ENCODE results near the gene C1QTNF12. TPM values are rescaled to one million over a fixed set of nuclear protein-coding genes. Genes with fewer than 3 reads are reported as not detected.
"Not testable (repeated sequence)": the region's sequence is repeated elsewhere in the genome, so short reads cannot be mapped to it uniquely, and the experiment has no call there.

The C1QTNF12 gene
- total RNA-seq, 2 experiments from 2014 or later = 2.2 to 4.4 TPM

DNA sequence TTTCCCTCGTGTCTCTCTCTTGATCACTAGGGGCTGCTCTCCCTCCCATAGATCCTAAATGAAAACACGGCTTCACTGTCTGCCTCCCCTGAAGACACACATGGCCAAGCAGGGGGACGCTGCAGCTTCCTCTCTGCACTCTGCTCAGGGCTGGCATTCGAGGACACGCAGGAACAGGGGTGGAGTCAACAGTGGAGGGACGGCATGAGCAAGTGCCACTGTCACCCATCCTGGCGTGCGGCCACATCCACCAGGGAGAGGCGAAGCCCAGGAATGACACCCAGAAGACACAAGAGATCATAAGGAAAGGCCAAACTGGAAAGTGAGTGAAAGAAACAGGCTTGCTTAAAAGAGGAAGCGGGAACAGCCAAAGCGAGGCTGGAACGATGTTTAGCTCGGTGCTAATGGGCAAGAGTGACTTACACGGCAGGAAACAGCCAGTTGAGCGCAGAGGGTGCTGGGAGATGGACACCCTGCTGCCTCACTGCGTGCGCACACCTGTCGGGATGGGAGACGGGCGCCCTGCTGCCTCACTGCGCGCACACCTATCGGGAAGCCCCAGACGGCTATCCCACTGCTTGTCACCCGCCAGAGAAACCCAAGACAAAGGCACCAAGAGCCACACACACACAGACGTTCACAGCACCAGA lies 13.6 kb upstream of the C1QTNF12 start:
- Mint-ChIP-seq H3K27me3 (no peaks in the 10 kb centered on the region), H3K4me1 (peaks cover 11% of the 10 kb centered on the region), H3K36me3 (peaks cover 24% of the 10 kb centered on the region), H3K9me3 (no peaks in the 10 kb centered on the region), H3K27ac (no peak overlapping the region), H3K4me3 (no peak overlapping the region)
- no peak for ATAC-seq (ENCODE audit: low read depth)
- POLR2A ChIA-PET = no interaction called here
- no peak for DNase-seq

DNA sequence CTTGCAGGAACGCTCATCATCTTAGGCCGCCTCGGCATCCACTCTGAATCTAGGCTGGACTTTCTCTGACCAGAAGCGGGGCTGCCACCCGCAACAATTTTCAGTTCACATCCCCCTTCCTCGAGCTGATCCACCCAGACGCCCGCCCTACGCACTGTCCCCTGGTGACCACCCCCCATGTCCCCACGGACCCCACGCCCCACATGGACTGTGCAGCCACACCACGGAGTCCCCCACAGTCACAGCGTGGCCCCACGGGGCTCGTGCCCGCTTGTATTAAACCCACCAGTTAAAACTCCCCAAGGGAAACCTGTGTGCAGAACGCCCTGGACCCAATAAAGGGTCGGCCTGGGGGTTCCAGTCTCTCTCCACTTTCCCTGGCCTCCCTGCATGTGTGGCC lies 13.0 kb upstream of the C1QTNF12 start:
- no peaks in the 10 kb centered on the region for H3K9me3 Mint-ChIP-seq
- no peak overlapping the region for H3K4me3 Mint-ChIP-seq
- ATAC-seq (ENCODE audit: low read depth) = no peak
- POLR2A ChIA-PET = no interaction called here
- peaks cover 11% of the 10 kb centered on the region for H3K4me1 Mint-ChIP-seq
- DNase-seq = no peak
- peaks cover 22% of the 10 kb centered on the region for H3K36me3 Mint-ChIP-seq
- no peak overlapping the region for H3K27ac Mint-ChIP-seq
- H3K27me3 Mint-ChIP-seq = no peaks in the 10 kb centered on the region

DNA sequence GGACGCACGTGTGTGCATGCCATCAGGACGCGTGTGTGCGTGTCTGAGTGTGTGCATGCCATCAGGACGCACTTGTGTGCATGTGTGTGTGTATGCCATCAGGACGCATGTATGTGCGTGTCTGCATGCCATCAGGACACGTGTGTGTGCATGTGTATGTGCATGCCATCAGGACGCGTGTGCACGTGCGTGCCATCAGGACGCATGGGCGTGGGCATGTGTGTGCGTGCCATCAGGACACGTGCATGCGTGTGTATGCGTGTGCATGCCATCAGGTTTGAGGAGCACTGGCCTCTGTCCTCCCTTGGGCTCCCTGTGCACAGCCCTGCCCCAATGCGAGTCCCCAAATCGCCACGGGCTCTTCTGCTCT lies 12.6 kb upstream of the C1QTNF12 start:
- no peak for ATAC-seq (ENCODE audit: low read depth)
- H3K27ac Mint-ChIP-seq = no peak overlapping the region
- POLR2A ChIA-PET = no interaction called here

DNA sequence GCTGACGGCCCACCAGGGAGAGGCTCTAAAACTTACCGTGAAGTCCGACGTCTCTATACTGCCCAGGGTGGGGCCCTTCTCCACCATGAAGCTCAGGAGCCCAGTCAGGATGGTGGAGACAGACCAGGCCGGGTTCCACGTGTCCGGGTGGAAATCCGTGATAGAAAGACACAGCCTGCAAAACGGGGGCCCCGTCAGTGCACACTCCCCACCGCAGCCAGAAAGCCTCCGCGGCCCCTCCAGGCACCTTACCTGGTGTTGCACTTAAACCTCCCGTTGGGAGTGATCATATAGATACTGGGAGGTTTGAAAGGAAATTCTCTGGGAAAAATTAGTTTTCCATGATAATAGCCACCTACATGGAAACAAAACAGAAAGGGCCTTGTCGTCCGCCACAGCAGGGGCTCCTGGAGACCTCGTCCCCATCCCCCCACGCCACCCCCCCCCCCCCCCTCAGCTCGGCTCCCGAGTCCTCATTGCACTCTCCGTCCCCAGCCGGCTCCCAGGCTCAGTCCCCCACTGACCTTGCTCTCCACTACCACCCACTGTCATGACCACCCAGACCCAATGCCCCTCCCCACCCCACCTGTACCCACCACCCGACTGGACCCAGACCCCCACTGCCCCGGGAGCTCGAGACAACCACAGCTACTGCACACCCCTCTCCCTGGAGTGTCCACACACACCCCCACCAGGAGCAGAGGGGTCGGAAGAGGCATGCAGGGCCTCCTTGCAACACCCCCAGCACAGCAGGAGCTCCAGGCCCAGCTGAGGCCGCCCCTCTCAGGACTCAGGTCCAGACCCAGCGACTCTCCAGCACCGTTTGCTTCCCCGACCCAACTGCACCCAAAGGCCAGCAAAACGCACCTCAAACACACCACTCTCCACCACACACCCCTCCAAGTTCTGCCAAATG lies 10.7 kb upstream of the C1QTNF12 start:
- Mint-ChIP-seq H3K27me3 (no peaks in the 10 kb centered on the region), H3K9me3 (no peaks in the 10 kb centered on the region), H3K4me1 (peaks cover 8% of the 10 kb centered on the region), H3K4me3 (no peak overlapping the region), H3K27ac (no peak overlapping the region), H3K36me3 (peaks cover 26% of the 10 kb centered on the region)
- POLR2A ChIA-PET = no interaction called here
- no peak for DNase-seq
- ATAC-seq (ENCODE audit: low read depth) = no peak

More for the DNA sequence above, 12.6 kb upstream of the C1QTNF12 start:
- no peaks in the 10 kb centered on the region for H3K9me3 Mint-ChIP-seq
- DNase-seq = no peak
- H3K4me3 Mint-ChIP-seq = no peak overlapping the region
- peaks cover 11% of the 10 kb centered on the region for H3K4me1 Mint-ChIP-seq
- no peaks in the 10 kb centered on the region for H3K27me3 Mint-ChIP-seq
- peaks cover 22% of the 10 kb centered on the region for H3K36me3 Mint-ChIP-seq

DNA sequence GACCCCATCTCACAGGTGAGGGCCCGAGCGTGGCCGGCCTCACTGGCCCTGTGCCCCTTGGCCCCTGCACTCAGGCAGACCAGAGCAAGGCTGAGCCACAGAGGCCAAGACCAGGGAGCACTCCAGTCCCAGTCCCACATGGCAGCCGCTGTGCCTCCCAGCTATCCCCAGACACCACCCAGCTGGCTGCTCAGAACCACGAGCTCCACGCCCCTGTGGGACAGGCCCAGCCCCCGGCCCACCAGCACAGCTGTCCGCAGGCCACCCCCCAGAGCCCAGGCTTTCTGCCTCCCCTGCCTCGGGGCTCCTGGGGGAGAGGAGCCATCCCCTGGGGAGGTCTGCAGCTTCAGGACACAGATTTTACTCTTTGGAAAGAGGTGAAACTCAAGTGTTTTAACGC lies 9.1 kb upstream of the C1QTNF12 start:
- Mint-ChIP-seq H3K27ac (peak overlapping the region; percentile 34), H3K4me3 (no peak overlapping the region), H3K36me3 (peaks cover 23% of the 10 kb centered on the region), H3K9me3 (no peaks in the 10 kb centered on the region), H3K27me3 (no peaks in the 10 kb centered on the region), H3K4me1 (peaks cover 9% of the 10 kb centered on the region)
- POLR2A ChIA-PET = interaction anchor here (0.8 kb wide), 1 partner anchor 18 kb away, joined by 3 read pairs; the partner anchor contains the start of gene UBE2J2
- ATAC-seq (ENCODE audit: low read depth) (no peak), DNase-seq (no peak)

DNA sequence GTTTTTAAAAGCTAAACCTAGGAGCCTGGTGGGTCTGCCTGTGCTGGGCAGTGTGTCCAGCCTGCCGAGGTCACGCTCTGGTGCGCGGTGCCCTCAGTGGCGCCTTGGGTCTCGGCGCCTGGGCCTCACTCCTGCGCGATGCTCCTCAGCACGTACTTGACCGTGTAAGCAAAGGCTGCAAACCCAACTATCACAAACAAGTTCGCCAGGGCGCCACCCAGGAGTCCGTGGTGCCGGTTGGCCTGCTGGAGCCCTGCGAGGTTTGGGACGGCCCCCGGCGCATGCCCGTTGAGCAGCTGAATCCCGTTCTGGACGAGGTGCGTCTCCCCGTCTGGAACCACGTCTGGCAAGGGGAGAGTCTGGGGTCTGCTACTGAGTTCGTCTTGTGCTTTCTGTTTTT lies 8.6 kb upstream of the C1QTNF12 start:
- H3K4me1 Mint-ChIP-seq = peaks cover 13% of the 10 kb centered on the region
- no peak overlapping the region for H3K4me3 Mint-ChIP-seq
- no peaks in the 10 kb centered on the region for H3K27me3 Mint-ChIP-seq
- POLR2A ChIA-PET = interaction anchor here (0.7 kb wide), 1 partner anchor 18 kb away, joined by 3 read pairs; no protein-coding TSS in a partner anchor
- H3K36me3 Mint-ChIP-seq = peaks cover 23% of the 10 kb centered on the region
- ATAC-seq (ENCODE audit: low read depth) = no peak
- no peak for DNase-seq
- no peak overlapping the region for H3K27ac Mint-ChIP-seq
- no peaks in the 10 kb centered on the region for H3K9me3 Mint-ChIP-seq

DNA sequence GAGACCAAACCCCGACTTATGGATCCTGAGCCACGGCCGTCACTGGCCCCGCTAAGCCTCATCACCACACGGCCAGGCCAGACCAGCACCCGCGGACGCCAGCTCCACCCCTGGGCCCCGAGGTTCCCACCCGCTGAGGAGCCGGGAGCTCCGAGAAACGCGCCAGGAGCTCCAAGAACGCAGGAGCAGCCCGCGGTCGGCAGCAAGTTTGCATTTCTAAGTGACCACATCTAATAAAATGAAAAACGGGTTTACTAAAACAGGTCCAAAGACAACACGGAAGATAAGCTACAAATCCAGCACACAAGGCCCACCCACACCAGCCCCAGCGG lies 8.1 kb upstream of the C1QTNF12 start:
- Mint-ChIP-seq H3K9me3 (no peaks in the 10 kb centered on the region), H3K27me3 (no peaks in the 10 kb centered on the region), H3K4me1 (peaks cover 16% of the 10 kb centered on the region), H3K27ac (no peak overlapping the region), H3K36me3 (peaks cover 19% of the 10 kb centered on the region), H3K4me3 (no peak overlapping the region)
- POLR2A ChIA-PET = interaction anchor here (0.7 kb wide), 1 partner anchor 18 kb away, joined by 3 read pairs; no protein-coding TSS in a partner anchor
- DNase-seq (no peak), ATAC-seq (ENCODE audit: low read depth) (no peak)

DNA sequence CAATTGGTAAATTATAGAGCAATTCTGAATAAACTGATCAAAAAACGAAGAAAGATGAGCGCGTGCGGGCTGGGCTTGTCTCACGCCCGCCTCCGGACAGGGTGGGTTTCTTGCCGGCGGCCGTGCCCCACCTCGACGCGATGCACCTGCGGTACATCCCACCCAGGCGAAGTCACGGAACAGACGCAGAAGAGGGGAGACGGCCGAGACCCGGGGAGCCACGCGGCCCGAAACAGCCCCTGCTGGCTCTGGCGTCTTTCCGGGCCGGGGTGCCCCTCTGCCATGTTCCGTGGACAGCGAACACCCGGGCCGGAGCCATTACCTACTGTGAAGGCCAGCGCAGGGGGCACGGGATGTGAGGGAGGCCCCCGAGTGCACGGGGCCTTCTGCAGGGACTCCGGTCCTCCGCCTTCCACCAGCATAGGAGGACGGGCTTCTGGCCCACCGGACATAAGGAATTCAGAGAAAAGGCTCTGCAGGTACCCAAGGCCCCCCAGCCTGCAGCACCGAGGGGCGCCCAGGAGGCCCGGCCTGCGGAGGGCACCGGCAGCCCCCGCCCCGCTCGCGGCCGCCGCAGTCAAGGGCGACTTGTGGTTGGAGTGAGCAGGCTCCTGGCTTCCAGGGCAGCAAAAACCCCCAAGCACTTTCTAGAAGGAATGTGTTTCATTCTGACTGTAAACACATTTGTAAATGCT lies 7.6 kb upstream of the C1QTNF12 start:
- Mint-ChIP-seq H3K9me3 (no peaks in the 10 kb centered on the region), H3K36me3 (peaks cover 15% of the 10 kb centered on the region), H3K27me3 (no peaks in the 10 kb centered on the region), H3K27ac (no peak overlapping the region), H3K4me3 (no peak overlapping the region), H3K4me1 (peaks cover 16% of the 10 kb centered on the region)
- DNase-seq (no peak), ATAC-seq (ENCODE audit: low read depth) (no peak)
- POLR2A ChIA-PET = interaction anchor here (0.7 kb wide), 1 partner anchor 17 kb away, joined by 3 read pairs; no protein-coding TSS in a partner anchor

DNA sequence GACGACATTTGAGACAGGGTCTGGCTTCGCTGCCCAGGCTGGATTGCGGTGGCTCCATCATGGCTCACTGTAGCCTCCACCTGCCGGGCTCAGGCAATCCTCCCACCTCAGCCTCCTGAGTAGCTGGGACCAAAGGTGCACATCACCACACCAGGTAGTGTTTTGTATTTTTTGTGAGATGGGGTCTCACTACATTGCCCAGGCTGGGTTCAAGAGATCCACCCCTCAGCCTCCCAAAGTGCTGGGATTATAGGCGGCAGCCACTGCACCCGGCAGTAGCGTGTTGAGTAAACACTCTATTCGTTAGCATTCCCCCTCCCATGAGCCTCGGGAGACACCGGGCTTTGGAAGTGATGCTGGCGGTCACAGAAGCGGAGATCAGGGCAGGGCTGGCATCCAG lies 6.8 kb upstream of the C1QTNF12 start:
- Mint-ChIP-seq H3K4me1 (peaks cover 16% of the 10 kb centered on the region), H3K36me3 (peaks cover 15% of the 10 kb centered on the region), H3K27me3 (no peaks in the 10 kb centered on the region), H3K4me3 (no peak overlapping the region), H3K27ac (no peak overlapping the region), H3K9me3 (no peaks in the 10 kb centered on the region)
- no peak for ATAC-seq (ENCODE audit: low read depth)
- POLR2A ChIA-PET = no interaction called here
- no peak for DNase-seq

DNA sequence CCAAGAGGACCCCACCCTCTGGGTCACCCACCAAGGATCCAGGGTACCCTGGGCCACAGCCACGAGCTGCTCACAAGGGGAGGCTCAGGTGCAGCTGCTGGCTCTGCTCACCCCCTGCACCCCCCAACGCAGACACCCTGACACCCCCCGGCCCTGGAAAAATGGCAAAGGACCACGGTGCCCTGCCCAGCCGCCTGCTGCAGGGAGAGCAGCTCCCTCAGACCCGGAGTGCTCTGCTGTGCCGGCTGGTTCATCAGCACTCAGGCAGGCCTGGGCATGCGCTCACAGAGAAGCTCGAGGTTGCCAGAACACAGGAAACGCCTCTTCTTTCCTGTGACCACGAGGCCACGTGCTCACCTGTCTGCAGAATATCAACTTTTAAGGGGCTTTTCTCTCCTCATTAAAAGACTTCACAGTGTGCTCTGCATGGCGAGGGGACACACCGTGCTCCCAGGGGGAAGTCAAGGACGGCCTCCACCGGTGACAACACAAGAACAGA lies 4.3 kb upstream of the C1QTNF12 start:
- Mint-ChIP-seq H3K4me3 (peak overlapping the region; percentile 72), H3K36me3 (peaks cover 8% of the 10 kb centered on the region), H3K27me3 (peaks cover 2% of the 10 kb centered on the region), H3K9me3 (no peaks in the 10 kb centered on the region), H3K27ac (peak overlapping the region; percentile 91), H3K4me1 (peaks cover 13% of the 10 kb centered on the region)
- POLR2A ChIA-PET = interaction anchor here (1.0 to 2.5 kb wide), 11 partner anchors 13 to 237 kb away, joined by 3 to 18 read pairs (median 4); partner anchors contain the start of genes B3GALT6, CCNL2, SDF4 and UBE2J2
- ATAC-seq (ENCODE audit: low read depth) = peak; percentile 97
- DNase-seq = peak; percentile 74

DNA sequence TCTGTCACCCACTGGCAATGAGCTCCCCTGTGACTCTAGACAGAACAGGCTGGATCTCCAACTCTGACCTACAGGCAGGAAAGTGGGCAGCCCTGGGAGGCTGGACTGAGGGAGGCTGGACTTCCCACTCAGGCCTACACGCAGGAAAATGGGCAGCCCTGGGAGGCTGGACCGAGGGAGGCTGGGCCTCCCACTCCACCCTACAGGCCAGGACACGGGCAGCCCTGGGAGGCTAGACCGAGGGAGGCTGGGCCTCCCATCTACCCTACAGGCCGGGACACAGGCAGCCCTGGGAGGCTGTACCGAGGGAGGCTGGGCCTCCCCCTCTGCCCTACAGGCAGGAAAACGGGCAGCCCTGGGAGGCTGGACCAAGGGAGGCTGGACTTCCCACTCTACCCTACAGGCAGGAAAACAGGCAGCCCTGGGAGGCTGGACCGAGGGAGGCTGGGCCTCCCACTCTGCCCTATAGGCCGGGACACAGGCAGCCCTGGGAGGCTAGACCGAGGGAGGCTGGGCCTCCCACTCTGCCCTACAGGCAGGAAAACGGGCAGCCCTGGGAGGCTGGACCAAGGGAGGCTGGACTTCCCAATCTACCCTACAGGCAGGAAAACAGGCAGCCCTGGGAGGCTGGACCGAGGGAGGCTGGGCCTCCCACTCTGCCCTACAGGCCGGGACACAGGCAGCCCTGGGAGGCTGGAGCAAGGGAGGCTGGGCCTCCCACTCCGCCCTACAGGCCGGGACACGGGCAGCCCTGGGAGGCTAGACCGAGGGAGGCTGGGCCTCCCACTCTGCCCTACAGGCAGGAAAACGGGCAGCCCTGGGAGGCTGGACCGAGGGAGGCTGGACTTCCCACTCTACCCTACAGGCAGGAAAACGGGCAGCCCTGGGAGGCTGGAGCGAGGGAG lies 1.7 kb upstream of the C1QTNF12 start:
- POLR2A ChIA-PET; H3K36me3 Mint-ChIP-seq; H3K27me3 Mint-ChIP-seq; H3K27ac Mint-ChIP-seq; H3K9me3 Mint-ChIP-seq; DNase-seq; H3K4me3 Mint-ChIP-seq; ATAC-seq (ENCODE audit: low read depth): not testable (repeated sequence)
- H3K4me1 Mint-ChIP-seq = peaks cover 13% of the 10 kb centered on the region

DNA sequence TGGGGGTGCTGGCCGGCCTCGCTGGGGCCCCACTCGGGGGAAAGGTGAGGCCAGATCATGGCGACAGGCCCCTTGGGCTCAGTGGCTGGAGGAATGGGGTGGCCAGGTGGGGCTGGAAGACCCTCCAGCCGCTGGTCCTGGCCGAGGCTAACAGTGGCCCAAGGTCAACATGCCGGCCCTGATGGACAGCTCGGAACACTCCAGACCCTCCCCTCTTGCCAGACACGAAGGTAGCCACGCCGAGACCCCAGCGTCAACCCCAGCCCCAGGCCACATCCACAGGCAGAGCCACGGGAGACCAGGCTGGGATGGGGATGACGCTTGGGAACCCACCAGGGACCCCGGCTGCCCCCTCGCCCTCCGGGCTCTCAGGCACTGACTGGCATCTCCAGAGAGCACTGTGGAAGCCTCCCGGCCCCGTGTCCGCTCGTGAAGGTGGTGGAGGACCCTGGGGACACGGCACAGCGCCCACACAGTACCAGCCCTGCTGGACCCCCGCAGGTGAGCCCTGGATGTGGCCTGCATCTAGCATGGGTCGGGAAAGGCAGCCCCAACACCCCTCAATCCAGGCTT lies 905 bp upstream of the C1QTNF12 start:
- peaks cover 13% of the 10 kb centered on the region for H3K4me1 Mint-ChIP-seq
- H3K9me3 Mint-ChIP-seq = no peaks in the 10 kb centered on the region
- DNase-seq (no peak), ATAC-seq (ENCODE audit: low read depth) (no peak)
- no peak overlapping the region for H3K4me3 Mint-ChIP-seq
- H3K36me3 Mint-ChIP-seq = peaks cover 2% of the 10 kb centered on the region
- POLR2A ChIA-PET = no interaction called here
- peaks cover 2% of the 10 kb centered on the region for H3K27me3 Mint-ChIP-seq
- H3K27ac Mint-ChIP-seq = no peak overlapping the region
